Activated B cell treated with CpG ODN at 0.5 μM for 24 hours (primary cell): ENCODE data around the gene WDR53. TPM values are rescaled to one million over a fixed set of nuclear protein-coding genes. Genes with fewer than 3 reads are reported as not detected.
"Not testable (repeated sequence)": the region's sequence is repeated elsewhere in the genome, so short reads cannot be mapped to it uniquely, and the experiment has no call there.

Experiments used
- ATAC-seq: fragments of 200-7000 bp; cut with Tn5 transposase; one replicate; pipeline ENCODE4 v1.10.0; 2021; ENCODE audit warnings: low read depth, mild to moderate bottlenecking, moderate library complexity
- CTCF ChIA-PET: fragments of 350-600 bp; sonication (Branson Sonifier 250); formaldehyde crosslinking; loops from one replicate; lab custom pipeline; 2021; ENCODE audit warnings: antibody characterized with exemption; lab: Charles Lee
- POLR2A ChIA-PET: fragments of 350-600 bp; sonication (Branson Sonifier 250); formaldehyde crosslinking; loops from one replicate; lab custom pipeline; 2021; ENCODE audit warnings: antibody characterized with exemption; lab: Charles Lee
- DNase-seq: peaks from one replicate; pipeline ENCODE4 v3.0.0; 2022
- H3K27ac Mint-ChIP-seq: one replicate; pipeline ENCODE4 v1.8.0; 2020; ENCODE audit warnings: mixed read lengths
- H3K27me3 Mint-ChIP-seq: one replicate; pipeline ENCODE4 v1.8.0; 2021; ENCODE audit warnings: mixed read lengths
- H3K36me3 Mint-ChIP-seq: one replicate; pipeline ENCODE4 v1.8.0; 2021; ENCODE audit warnings: low read depth, mixed read lengths
- H3K4me1 Mint-ChIP-seq: one replicate; pipeline ENCODE4 v1.8.0; 2021; ENCODE audit warnings: mixed read lengths
- H3K4me3 Mint-ChIP-seq: one replicate; pipeline ENCODE4 v1.8.0; 2020; ENCODE audit warnings: mild to moderate bottlenecking, mixed read lengths
- H3K9me3 Mint-ChIP-seq: one replicate; pipeline ENCODE4 v1.8.0; 2020; ENCODE audit warnings: mixed read lengths
- intact Hi-C: fragments of 100-400 bp; cut with micrococcal nuclease; formaldehyde crosslinking; loops from one replicate; pipeline ENCODE4 v1.15.1; 2024
- total RNA-seq: library from RNA; stranded (reverse); gene quantifications from 2 replicates; pipeline ENCODE4 v1.2.3, GENCODE V29; 2022
- TF ChIP-seq, protein P1 (sequence below): fragments of 200-600 bp; IDR thresholded peaks from one replicate; pipeline ENCODE4 v1.8.0; 2022; ENCODE audit warnings: antibody characterized with exemption, mild to moderate bottlenecking

The WDR53 gene
- total RNA-seq, 1 donor from 2014 or later = 14.3 TPM

DNA sequence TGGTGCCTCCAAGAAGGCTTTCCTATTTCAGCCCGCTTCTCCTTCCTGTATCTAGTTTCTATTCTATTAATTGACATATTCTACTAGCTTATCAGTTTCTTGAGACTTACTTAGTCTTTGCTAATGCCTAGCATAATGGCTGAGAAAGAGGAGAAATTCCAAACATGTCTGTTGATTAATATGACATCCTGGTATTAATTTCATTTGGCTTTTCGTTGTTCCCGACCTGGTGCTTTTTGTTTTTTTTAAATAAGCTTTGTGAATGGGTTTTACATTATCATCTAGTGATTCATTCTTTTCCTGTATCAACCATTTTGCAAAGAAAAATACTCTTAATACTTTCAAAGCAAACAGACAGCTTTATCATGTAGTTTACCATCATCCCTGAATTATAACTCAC lies 13.1 kb downstream of the WDR53 start:
- POLR2A ChIA-PET = interaction anchor here (1.5 to 1.6 kb wide), 2 partner anchors 13 to 27 kb away, joined by 4 to 9 read pairs; partner anchors contain the start of genes FBXO45 and WDR53
- CTCF ChIA-PET = interaction anchor here (0.8 to 1.5 kb wide), 2 partner anchors 18 to 27 kb away, joined by 3 to 6 read pairs; no protein-coding TSS in a partner anchor
- Mint-ChIP-seq H3K27me3 (no peaks in the 10 kb centered on the region), H3K36me3 (peaks cover 13% of the 10 kb centered on the region), H3K4me3 (no peak overlapping the region), H3K4me1 (peaks cover 27% of the 10 kb centered on the region), H3K9me3 (no peaks in the 10 kb centered on the region), H3K27ac (peak overlapping the region; percentile 10)
- ATAC-seq (no peak), DNase-seq (no peak)
- TF ChIP-seq, protein P1, sequence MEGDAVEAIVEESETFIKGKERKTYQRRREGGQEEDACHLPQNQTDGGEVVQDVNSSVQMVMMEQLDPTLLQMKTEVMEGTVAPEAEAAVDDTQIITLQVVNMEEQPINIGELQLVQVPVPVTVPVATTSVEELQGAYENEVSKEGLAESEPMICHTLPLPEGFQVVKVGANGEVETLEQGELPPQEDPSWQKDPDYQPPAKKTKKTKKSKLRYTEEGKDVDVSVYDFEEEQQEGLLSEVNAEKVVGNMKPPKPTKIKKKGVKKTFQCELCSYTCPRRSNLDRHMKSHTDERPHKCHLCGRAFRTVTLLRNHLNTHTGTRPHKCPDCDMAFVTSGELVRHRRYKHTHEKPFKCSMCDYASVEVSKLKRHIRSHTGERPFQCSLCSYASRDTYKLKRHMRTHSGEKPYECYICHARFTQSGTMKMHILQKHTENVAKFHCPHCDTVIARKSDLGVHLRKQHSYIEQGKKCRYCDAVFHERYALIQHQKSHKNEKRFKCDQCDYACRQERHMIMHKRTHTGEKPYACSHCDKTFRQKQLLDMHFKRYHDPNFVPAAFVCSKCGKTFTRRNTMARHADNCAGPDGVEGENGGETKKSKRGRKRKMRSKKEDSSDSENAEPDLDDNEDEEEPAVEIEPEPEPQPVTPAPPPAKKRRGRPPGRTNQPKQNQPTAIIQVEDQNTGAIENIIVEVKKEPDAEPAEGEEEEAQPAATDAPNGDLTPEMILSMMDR = no peak
- intact Hi-C loops = no loop called here

DNA sequence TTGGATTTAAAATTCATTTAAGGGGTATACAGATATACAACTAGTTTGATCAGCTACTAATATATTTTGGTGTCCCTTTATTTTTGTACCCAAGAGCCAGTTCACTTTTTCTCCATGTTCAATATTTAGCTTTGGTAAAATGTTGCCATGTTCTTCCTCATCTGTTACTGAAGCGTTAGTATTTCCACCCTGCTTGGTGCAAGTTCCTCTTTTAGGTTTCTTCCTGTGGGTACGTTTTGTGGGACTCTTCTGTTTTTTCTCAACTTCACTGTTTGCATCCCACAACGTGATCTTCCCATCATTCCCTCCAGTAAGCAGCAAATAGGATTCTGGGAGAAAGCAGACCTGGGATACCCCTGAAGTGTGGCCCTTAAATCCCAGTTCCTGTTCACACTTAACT lies 14.1 kb downstream of the WDR53 start:
- ATAC-seq = peak; percentile 21
- Mint-ChIP-seq H3K27ac (peak overlapping the region; percentile 75), H3K27me3 (no peaks in the 10 kb centered on the region), H3K4me3 (peak overlapping the region; percentile 40), H3K4me1 (peaks cover 27% of the 10 kb centered on the region), H3K9me3 (no peaks in the 10 kb centered on the region), H3K36me3 (peaks cover 5% of the 10 kb centered on the region)
- intact Hi-C loops = no loop called here
- TF ChIP-seq, protein P1 = no peak
- no peak for DNase-seq
- ChIA-PET CTCF (interaction anchor here (1.5 kb wide), 1 partner anchor 25 kb away, joined by 6 read pairs; no protein-coding TSS in a partner anchor), POLR2A (interaction anchor here (0.8 to 1.0 kb wide), 2 partner anchors 14 to 185 kb away, joined by 3 to 5 read pairs; partner anchors contain the start of genes FBXO45, PAK2 and WDR53)

DNA sequence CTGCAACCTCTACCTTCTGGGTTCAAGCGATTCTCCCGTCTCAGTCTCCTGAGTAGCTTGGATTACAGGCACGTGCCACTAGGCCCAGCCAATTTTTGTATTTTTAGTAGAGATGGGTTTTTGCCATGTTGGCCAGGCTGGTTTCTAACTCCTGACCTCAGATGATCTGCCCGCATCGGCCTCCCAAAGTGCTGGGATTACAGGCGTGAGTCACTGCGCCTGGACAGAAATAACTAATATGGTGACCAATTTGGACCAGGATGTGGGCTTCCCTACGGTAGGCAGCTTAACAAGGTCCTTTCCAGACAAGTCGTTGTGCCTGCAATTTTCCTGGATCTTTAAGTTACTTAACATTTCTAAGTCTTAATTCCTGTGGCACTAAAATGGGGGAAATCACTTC lies 14.8 kb downstream of the WDR53 start:
- Mint-ChIP-seq H3K27ac (no peak overlapping the region), H3K36me3 (peaks cover 2% of the 10 kb centered on the region), H3K27me3 (no peaks in the 10 kb centered on the region), H3K4me3 (no peak overlapping the region), H3K9me3 (no peaks in the 10 kb centered on the region), H3K4me1 (peaks cover 27% of the 10 kb centered on the region)
- intact Hi-C loops = no loop called here
- DNase-seq (no peak), ATAC-seq (no peak)
- POLR2A ChIA-PET = interaction anchor here (0.8 to 1.0 kb wide), 2 partner anchors 15 to 186 kb away, joined by 3 to 5 read pairs; partner anchors contain the start of genes FBXO45, PAK2 and WDR53
- CTCF ChIA-PET = no interaction called here
- TF ChIP-seq, protein P1 = no peak

DNA sequence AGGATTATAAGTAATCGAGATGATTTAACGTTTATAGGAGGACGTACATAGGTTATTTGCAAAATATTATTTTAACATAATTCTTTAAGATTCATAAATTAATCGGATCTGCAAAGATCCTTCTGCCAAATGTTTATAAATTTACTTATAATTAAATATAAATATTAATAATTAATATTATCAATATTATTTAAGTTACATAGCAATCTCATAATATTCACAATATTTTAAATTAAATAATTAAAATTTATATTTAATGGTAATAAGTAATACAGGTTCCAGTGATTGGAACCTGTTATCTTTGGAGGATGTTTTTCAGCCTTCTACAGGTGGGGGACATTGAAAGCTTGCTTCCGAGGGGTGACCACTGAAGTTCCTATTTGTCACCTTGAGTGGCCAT lies 16.1 kb downstream of the WDR53 start:
- Mint-ChIP-seq H3K27me3 (no peaks in the 10 kb centered on the region), H3K4me3 (no peak overlapping the region), H3K36me3 (peaks cover 2% of the 10 kb centered on the region), H3K9me3 (peaks cover 6% of the 10 kb centered on the region), H3K27ac (no peak overlapping the region), H3K4me1 (peaks cover 27% of the 10 kb centered on the region)
- intact Hi-C loops = no loop called here
- DNase-seq = no peak
- POLR2A ChIA-PET = no interaction called here
- ATAC-seq = no peak
- TF ChIP-seq, protein P1 = no peak
- CTCF ChIA-PET = interaction anchor here (0.9 kb wide), 1 partner anchor 30 kb away, joined by 3 read pairs; no protein-coding TSS in a partner anchor

DNA sequence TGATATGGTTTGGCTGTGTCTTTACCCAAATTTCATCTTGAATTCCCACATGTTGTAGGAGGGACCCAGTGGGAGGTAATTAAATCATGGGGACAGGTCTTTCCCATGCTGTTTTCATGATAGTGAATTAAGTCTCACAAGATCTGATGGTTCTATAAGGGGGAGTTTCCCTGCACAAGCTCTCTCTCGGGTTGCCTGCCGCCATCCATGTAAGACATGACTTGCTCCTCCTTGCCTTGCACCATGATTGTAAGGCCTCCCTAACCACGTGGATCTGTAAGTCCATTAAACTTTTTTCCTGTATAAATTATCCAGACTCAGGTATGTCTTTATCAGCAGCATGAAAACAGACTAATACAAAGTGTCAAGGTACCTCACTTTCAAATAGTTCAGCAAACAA lies 18.2 kb downstream of the WDR53 start:
- H3K27me3 Mint-ChIP-seq, ATAC-seq, H3K4me3 Mint-ChIP-seq, POLR2A ChIA-PET, H3K36me3 Mint-ChIP-seq, DNase-seq, H3K27ac Mint-ChIP-seq, intact Hi-C loops, H3K9me3 Mint-ChIP-seq, CTCF ChIA-PET: not testable (repeated sequence)
- peaks cover 22% of the 10 kb centered on the region for H3K4me1 Mint-ChIP-seq

DNA sequence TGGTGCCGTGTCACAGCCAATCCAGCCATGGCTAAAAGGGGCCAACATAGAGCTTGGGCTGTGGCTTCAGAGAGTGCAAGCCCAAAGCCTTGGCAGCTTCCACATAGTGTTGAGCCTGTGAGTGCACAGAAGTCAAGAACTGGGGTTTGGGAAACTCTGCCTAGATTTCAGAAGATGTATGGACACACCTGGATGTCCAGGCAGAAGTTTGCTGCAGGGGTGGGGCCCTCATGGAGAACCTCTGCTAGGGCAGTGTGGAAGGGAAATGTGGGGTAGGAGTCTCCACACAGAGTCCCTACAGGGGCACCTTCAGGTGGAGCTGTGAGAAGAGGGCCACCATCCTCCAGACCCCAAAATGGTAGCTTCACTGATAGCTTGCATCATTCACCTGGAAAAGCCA lies 19.0 kb downstream of the WDR53 start:
- CTCF ChIA-PET = interaction anchor here (0.9 kb wide), 1 partner anchor 495 kb away, joined by 4 read pairs; no protein-coding TSS in a partner anchor
- DNase-seq, H3K9me3 Mint-ChIP-seq, intact Hi-C loops, H3K27ac Mint-ChIP-seq, H3K4me3 Mint-ChIP-seq, ATAC-seq, H3K36me3 Mint-ChIP-seq, POLR2A ChIA-PET, H3K27me3 Mint-ChIP-seq: not testable (repeated sequence)
- H3K4me1 Mint-ChIP-seq = peaks cover 13% of the 10 kb centered on the region
